GM18873 (cell line): ENCODE results near the gene ZNF710.

Experiments used
- ATAC-seq: cut with Tn5 transposase; IDR thresholded peaks from one replicate; pipeline ENCODE4 v1.9.1; 2021; ENCODE audit warnings: mild to moderate bottlenecking, moderate library complexity, moderate number of reproducible peaks; ENCODE audit not compliant: unreplicated experiment, low FRiP score

Gene ZNF710

GRCh38 chr15:89993349-89993748 lies 7.8 kb upstream of the ZNF710 start:
- ATAC-seq, result no peak

DNA sequence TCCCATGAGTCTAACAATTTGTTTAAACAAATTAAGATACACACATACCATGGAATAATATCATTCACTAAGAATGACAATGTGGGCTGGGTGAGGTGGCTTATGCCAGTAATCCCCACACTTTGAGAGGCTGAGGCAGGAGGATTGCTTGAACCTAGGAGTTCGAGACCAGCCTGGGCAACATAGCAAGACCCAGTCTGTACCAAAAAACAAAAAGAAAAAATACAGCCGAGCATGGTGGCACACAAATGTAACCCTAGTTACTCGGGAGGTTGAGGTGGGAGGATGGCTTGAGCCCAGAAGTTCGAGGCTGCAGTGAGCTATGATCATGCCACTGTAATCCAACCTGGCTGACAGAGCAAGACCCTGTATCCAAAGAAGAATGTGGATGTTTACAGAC lies 4.0 kb upstream of the ZNF710 start:
- no peak for ATAC-seq

DNA sequence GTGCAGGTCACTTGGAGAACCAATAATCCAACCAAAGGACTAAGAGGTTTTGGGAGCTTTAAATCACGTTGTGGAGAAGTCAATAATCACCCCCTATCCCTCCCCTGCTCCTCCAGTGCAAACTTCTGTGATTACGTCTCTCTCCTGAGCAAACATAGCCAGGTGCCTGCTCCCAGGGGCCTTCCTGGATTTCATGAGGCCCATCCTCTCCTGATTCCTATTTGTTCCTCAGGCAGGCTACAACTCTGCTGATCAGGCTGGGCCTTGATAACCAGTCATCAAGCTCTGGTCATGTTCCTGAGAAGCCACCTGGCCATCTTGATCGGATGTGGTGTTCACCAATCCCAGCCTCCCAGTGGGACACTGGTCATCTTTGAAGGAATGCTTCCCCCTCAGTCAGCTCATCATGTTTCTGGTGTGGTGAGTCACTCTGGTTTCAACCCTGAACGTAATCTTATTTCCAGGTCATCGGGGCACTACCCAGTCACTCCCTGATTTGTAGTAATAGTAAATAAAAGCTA lies 2.9 kb upstream of the ZNF710 start:
- ATAC-seq, result no peak

- no peak for ATAC-seq
Observed at GRCh38 chr15:89998923-89999675, 2.0 kb upstream of the ZNF710 start.

GRCh38 chr15:89999676-90000185 lies 1.4 kb upstream of the ZNF710 start:
- no peak for ATAC-seq

GRCh38 chr15:90000186-90001001 lies 730 bp upstream of the ZNF710 start:
- no peak for ATAC-seq

DNA sequence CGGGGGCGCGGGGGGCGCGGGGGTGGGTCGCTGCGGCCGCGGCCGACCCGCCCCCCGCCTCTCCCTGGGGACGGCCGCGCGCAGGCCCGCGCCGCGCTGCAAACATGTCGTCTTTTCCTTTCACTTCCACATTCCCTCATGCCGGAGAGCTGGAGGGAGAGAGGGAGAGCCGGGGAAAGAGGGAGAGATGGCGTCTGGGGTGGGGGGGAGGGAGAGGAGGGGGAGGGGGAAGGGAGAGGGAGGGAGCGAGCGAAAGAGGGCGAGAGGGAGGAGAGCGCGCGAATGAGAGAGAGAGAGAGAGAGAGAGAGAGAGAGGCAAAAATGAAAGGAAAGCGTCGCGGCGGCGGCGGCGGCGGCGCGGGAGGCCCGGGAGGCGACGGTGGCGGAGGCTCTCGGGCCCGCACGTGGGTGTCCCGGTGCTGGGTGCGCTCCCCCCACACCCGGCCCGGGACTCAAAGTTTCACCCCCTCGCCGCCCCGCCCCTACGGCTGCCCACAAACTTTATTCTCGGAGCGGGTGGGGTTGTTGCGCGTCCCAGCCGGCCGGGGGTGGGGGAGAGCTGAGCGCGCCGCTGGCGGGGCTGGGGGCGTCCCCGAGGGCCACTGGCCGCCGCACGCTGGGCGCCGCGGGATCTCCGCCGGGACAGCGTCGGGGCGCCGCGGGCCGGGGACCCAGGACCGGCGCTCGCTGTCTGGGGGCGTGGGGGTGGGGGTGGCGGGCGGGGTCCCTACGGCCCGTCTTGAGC lies 731 bp downstream of the ZNF710 start:
- no peak for ATAC-seq

- ATAC-seq, result no peak
Observed at GRCh38 chr15:90002428-90002844, 1.3 kb downstream of the ZNF710 start.

DNA sequence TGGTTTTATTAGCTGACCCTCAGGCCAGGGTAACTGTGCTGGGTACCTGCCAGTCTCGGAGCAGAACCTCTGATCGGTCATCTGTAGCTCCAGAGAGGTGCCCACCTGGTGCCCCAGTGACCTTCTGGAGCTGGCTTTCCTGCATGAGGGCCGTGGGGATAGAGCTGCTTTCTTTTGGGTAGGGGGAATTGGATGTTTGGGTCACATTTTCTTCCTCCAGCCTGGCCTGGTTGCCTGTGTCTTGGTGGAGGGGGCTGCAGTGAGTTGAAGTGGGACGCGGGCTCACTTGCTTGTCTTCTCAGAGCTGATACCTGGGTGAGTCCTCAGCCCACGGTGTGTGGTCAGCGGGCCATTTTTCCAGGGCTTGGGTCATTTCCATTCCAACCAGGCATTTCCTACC lies 2.6 kb downstream of the ZNF710 start:
- ATAC-seq, result no peak

DNA sequence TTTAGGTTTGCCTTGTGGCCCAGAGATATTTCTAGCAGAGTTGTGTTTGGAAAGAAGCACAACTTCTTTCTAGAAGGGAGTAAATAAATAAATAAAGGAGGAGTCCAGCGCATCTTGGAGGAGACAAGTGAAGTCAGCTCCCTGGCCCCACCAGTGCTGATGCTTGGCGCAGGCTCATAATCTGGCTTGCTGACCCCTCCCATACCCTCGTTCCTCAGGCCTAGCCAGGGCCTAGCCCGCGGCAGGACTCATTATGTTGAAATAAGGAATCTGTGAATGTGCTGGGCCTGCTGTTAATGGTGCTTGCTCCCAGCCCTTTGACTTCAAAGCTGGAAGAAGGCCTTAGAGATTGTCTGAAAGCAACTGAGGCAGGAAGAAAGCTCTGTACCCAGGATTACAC lies 3.1 kb downstream of the ZNF710 start:
- ATAC-seq, result no peak

DNA sequence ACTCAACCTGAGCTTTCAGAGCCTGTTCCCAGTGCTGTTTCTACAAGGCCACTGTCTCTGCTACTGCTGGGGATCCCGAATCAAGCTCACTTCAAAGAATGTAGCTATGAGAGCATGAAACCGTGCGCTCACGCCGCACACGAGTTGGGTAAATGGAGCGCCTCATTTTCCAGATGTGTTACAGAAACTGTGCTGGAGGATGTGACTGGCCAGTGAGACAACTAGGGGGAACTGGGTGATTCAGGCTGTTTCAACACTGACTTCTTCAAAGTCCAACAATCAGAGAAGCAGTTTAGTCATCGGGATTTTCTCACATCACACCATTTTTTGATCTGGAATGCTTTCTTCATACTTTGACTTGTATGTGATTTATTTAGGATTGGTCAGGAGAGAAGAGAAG lies 3.5 kb downstream of the ZNF710 start:
- ATAC-seq, result no peak

- no peak for ATAC-seq
Observed at GRCh38 chr15:90006217-90007075, 5.3 kb downstream of the ZNF710 start.

DNA sequence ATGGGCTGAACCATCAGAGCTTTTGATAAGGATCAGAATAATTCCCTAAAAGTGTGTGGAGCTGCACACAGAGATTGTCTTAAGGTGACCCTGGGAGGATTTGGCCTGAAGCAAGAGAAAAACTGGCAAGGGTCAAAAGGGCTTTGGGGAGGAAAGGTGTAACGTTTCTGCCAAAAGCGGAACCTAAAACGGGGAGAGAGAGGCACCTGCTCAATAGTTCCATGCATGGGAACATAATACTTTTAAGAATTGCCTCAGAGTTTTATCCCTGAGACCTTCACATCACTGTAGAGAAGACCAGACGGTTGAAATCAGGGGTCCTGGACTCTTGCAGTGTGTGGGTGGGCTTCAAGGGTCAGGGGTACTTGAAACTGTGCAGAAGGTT lies 5.9 kb downstream of the ZNF710 start:
- ATAC-seq, result no peak

DNA sequence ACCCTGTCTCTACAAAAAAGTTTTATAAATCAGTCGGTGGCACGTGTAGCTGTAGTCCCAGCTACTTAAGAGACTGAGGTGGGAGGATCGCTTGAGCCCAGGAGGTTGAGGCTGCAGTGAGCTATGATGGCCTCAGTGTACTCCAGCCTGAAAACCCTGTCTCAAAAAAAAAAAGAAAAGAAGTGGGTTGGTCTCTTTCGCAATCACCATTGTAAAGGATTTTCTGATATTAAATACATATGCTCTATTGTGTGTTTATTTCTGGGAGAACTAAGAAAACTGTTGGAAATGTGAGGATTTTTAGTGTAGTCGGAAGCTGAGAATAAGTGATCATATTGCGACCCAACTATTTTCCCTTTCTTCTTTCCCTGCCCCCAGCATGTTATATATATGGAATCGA lies 7.5 kb downstream of the ZNF710 start:
- ATAC-seq, result no peak

DNA sequence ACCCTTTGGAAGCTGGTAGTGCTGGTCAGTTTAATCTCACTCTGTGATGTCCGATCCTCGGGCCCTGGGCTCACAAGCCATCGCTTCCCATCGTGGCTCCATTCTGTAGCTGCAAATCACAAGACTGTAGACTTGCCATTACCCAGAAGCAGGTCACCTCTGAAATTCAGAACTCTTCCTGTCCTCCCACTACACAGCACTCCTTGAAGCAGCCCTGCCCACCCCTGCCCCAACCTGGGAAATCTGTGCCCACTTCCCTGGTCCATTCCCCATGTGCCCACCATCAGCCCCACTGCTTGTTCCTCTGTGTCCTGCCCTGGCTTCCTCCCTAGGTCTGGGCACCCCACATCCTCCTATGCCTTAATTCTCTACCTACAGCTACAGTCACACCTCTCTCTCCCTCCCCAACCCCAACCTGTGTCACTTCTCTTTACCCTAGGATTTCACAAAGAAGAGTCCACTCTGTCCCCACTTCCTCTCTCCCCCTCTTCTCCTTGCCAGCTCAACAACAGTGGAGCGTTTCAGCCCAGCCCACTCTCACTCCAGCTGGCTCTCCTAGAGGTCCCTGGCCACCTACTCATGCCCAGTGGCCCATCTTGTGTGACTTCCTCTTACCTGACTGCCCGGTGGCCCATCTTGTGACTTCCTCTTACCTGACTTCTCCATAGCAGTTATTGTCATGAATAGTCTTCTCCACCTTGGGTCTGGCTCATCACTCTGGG lies 8.3 kb downstream of the ZNF710 start:
- ATAC-seq, result no peak

GRCh38 chr15:90011705-90012104 lies 10.6 kb downstream of the ZNF710 start:
- ATAC-seq, result no peak

DNA sequence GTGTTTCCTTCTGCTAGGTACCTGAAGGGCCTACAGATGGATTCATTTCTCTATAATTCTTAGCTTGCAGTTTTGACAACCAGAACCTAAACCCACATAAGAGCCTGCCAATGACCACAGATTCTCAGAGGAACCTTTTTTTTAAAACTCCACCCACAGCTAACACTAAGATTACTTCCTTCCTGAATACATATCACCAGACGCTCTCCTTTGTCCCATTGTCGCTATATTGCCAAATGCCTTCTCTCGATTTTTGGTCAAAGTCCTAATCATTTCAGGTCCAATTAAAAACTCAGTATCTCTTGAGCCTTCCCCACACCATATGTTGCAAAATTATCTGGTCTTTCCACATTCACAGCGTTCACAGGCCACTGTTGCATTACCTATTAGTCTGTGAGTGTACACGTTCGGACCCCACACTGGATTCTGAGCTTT lies 12.4 kb downstream of the ZNF710 start:
- no peak for ATAC-seq

DNA sequence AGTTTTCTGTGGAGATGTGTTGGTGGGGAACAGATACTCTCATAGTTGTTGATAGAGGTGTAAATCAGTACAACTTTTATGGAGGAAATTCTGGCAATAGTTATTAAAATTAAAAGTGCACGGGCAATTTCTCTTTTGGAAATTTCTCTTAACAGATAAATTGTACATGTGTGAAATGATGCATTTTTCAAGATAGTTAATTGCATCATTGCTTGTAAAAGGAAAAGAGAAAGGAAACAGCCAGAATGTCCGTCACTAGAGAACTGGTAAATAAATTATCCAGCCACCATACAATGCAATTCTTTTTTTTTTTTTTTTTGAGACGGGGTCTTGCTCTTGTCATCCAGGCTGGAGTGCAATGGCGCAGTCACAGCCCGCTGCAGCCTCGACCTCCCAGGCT lies 14.2 kb downstream of the ZNF710 start:
- ATAC-seq, result no peak

DNA sequence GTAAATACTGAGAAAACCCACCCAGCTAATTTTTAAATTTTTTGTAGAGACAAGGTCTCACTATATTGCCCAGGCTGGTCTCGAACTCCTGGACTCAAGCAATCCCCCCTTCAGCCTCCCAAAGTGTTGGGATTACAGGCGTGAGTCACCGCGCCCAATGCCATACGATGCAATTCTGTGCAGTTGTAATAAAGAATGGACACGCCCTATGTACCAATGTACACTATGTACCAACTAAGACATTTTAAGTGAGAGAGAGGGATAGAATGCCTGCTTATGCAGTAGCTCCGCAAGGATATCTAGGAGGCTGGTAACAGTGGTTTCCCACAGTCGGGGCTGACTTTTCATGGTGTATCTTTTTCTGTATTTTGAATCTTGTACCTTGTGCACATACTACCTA lies 14.6 kb downstream of the ZNF710 start:
- no peak for ATAC-seq
